HEK293T (cell line): ENCODE data around the gene RAET1L.
"Not testable (repeated sequence)": the region's sequence is repeated elsewhere in the genome, so short reads cannot be mapped to it uniquely, and the experiment has no call there.

Source experiments
- CTCF ChIA-PET: fragments of 350-600 bp; formaldehyde crosslinking; extraction: SDS; loops from one replicate; lab custom pipeline; 2021; ENCODE audit warnings: antibody characterized with exemption, inconsistent platforms; lab: Yijun Ruan, JAX
- POLR2A ChIA-PET: fragments of 350-600 bp; formaldehyde crosslinking; extraction: SDS; loops from one replicate; lab custom pipeline; 2020; ENCODE audit warnings: antibody characterized with exemption, inconsistent platforms; lab: Yijun Ruan, JAX
- DNase-seq: peaks from one replicate; pipeline ENCODE4 v3.0.0; 2012; ENCODE audit warnings: mixed read lengths; ENCODE audit errors: extremely low spot score
- ARNT ChIP-seq: fragments of 450-650 bp; IDR thresholded peaks from 2 replicates; pipeline ENCODE4 v1.6.1; 2017; ENCODE audit warnings: mild to moderate bottlenecking
- BHLHE40 ChIP-seq: fragments of 450-650 bp; IDR thresholded peaks from 2 replicates; pipeline ENCODE4 v1.6.1; 2016; ENCODE audit warnings: mild to moderate bottlenecking, moderate library complexity, borderline replicate concordance
- CTBP1 ChIP-seq: fragments of 450-650 bp; IDR thresholded peaks from 2 replicates; pipeline ENCODE4 v1.6.1; 2016; ENCODE audit warnings: borderline replicate concordance
- ELF4 ChIP-seq: fragments of 450-650 bp; IDR thresholded peaks from 2 replicates; pipeline ENCODE4 v1.6.1; 2017; ENCODE audit warnings: antibody characterized with exemption
- FOXA1 ChIP-seq: fragments of 450-650 bp; IDR thresholded peaks from 2 replicates; pipeline ENCODE4 v1.6.1; 2016; ENCODE audit warnings: mild to moderate bottlenecking
- FOXK2 ChIP-seq: fragments of 450-650 bp; IDR thresholded peaks from 2 replicates; pipeline ENCODE4 v1.6.1; 2016; ENCODE audit warnings: mild to moderate bottlenecking
- FOXM1 ChIP-seq: fragments of 450-650 bp; IDR thresholded peaks from 2 replicates; pipeline ENCODE4 v1.6.1; 2017; ENCODE audit warnings: mild to moderate bottlenecking, borderline replicate concordance
- HDGF ChIP-seq: fragments of 450-650 bp; IDR thresholded peaks from 2 replicates; pipeline ENCODE4 v1.6.1; 2017; ENCODE audit warnings: antibody characterized with exemption, borderline replicate concordance
- L3MBTL2 ChIP-seq: fragments of 450-650 bp; conservative IDR thresholded peaks from 2 replicates; pipeline ENCODE4 v1.6.1; 2016; ENCODE audit warnings: mild to moderate bottlenecking
- LEF1 ChIP-seq: fragments of 450-650 bp; IDR thresholded peaks from 2 replicates; pipeline ENCODE4 v1.6.1; 2017; ENCODE audit warnings: mild to moderate bottlenecking, borderline replicate concordance
- NFRKB ChIP-seq: fragments of 450-650 bp; IDR thresholded peaks from 2 replicates; pipeline ENCODE4 v1.6.1; 2016; ENCODE audit warnings: mild to moderate bottlenecking, moderate library complexity
- SP1 ChIP-seq: fragments of 450-650 bp; IDR thresholded peaks from 2 replicates; pipeline ENCODE4 v1.6.1; 2017
- SUZ12 ChIP-seq: fragments of 450-650 bp; IDR thresholded peaks from 2 replicates; pipeline ENCODE4 v1.6.1; 2016; ENCODE audit warnings: mild to moderate bottlenecking
- TARDBP ChIP-seq: fragments of 450-650 bp; IDR thresholded peaks from 2 replicates; pipeline ENCODE4 v1.6.1; 2016
- ZNF384 ChIP-seq: fragments of 450-650 bp; IDR thresholded peaks from 2 replicates; pipeline ENCODE4 v1.6.1; 2016
- TF ChIP-seq, protein P1 (sequence below): fragments of 450-650 bp; IDR thresholded peaks from 2 replicates; pipeline ENCODE4 v1.6.1; 2016

RAET1L gene

DNA sequence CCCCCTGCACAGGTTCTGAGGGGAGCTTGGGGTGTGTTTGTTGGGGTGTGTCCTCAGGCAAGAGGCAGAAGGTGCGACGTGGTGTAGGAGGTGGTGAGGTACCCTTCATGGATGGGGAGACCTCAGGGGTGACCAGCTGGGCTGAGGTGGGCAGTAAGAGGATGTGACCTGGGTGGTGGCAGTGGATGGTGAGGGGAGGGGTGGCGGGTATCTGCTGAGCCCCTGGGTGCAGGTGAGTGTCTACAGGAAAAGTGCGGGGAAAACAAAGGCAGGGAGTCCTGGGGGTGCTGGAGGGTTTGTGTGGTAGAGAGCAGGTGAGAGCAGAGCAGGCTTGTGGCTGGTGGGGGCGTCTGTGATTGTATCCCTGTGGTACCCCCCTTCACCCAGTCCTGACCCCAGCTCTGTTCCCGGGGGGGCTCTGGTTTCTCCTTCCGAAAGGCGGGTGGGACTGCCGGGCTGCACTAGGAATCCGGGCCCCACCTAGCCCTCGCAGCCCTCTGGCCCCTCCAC is 631 bp downstream of the RAET1L start:
- ChIA-PET CTCF (interaction anchor here (1.1 kb wide), 1 partner anchor 18 kb away, joined by 4 read pairs; no protein-coding TSS in a partner anchor), POLR2A (no interaction called here)
- no peak for DNase-seq
- TF ChIP-seq ARNT = no peak
- no peak for TF ChIP-seq SUZ12
- no peak for TF ChIP-seq FOXK2
- no peak for TF ChIP-seq ZNF384
- TF ChIP-seq L3MBTL2 = no peak
- TF ChIP-seq ELF4 = no peak
- no peak for TF ChIP-seq FOXA1
- no peak for TF ChIP-seq HDGF
- no peak for TF ChIP-seq NFRKB
- TF ChIP-seq SP1 = no peak
- no peak for TF ChIP-seq FOXM1
- TF ChIP-seq, protein P1, sequence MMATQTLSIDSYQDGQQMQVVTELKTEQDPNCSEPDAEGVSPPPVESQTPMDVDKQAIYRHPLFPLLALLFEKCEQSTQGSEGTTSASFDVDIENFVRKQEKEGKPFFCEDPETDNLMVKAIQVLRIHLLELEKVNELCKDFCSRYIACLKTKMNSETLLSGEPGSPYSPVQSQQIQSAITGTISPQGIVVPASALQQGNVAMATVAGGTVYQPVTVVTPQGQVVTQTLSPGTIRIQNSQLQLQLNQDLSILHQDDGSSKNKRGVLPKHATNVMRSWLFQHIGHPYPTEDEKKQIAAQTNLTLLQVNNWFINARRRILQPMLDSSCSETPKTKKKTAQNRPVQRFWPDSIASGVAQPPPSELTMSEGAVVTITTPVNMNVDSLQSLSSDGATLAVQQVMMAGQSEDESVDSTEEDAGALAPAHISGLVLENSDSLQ = no peak
- no peak for TF ChIP-seq CTBP1
- TF ChIP-seq LEF1 = no peak
- TF ChIP-seq TARDBP = no peak

DNA sequence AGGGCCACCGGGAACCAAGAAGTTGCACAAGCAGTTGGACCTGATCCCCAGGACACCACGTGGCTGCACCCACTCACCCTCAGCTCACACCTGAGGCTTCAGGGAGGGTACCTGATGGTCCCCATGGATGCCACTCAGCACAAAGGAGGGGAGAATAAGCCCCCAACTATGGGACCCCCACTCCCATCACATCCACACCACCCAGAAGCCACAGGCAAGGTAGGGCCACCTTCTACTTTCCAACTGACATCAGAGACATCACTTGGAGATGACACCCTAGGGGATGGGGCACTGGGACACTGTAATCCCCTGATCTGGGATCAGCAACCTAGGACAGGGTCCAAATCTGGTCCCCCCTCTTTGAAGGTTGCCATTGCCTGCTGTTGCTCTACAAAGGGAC is 1.3 kb downstream of the RAET1L start:
- DNase-seq, POLR2A ChIA-PET, CTCF ChIA-PET: not testable (repeated sequence)

DNA sequence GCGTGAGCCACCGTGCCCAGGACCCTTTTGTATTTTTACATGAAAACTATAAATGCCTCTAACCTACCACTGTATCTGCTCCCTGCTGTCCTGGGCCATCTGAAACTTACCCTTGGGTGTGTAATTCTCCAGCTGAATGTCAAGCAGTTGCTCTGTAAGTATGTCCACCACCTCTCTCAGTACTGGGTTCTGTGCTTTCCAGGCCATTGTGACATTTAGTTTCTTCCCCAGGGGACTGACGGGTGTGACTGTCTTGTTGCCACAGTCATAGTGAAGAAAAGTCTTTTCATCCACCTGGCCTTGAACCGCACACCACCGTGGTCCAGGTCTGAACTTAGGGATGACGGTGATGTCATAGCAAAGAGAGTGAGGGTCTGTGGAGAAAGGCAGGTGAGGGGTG is 3.5 kb downstream of the RAET1L start:
- DNase-seq, CTCF ChIA-PET, POLR2A ChIA-PET: not testable (repeated sequence)

DNA sequence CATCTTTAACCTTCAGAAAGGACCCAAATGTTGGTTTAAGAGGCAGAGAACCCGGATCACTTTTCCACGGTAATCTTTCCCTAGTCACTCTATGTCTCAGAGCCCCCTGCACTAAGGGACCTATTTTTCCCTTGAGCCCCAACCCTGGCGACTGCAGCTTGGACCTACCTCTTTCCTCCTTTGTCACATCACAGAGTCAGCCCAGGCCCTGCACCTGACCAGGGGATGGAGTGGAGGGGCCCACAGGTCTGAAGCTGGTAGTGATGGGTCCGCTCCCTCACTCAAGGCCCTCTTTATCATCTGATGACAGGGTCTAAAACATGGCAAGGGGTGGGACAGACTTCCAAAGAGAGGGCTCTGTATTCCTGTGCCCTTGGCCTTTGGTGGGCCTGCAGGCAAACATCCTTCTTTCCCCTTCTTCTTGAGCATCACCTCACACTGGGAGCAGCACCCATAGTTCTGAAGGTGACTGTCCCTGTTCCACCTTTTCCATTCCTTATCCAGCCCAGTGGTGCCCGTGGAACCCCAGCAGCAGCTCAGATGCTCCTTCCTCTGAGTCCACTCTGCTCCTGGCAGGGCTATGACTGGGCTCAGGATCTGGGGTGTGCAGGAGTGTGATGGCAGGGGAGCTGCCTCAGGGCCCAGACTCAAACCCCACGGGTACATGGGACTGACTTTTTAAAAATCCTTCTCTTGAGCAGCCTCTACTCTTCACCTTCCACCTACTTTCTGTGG is 6.3 kb downstream of the RAET1L start:
- TF ChIP-seq SUZ12 (no peak), FOXM1 (no peak), BHLHE40 (no peak), NFRKB (no peak), FOXA1 (no peak), LEF1 (no peak), ELF4 (no peak), SP1 (no peak), TARDBP (no peak), ZNF384 (no peak), L3MBTL2 (no peak), ARNT (no peak)
- ChIA-PET CTCF (no interaction called here), POLR2A (no interaction called here)
- no peak for DNase-seq

DNA sequence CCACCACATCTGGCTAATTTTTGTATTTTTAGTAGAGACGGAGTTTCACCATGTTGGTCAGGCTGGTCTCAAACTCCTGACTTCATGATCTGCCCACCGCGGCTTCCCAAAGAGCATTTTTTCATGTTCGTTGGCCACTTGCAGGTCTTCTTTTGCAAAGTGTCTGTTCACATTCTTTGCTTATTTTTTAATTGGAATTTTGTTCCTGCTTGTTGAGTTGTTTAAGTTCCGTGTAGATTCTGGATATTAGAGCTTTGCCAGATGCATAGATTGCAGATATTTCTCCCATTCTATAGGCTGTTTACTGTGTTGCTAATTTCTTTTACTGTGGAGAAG is 8.2 kb downstream of the RAET1L start:
- ChIA-PET CTCF (interaction anchor here (0.7 to 1.2 kb wide), 4 partner anchors 76 to 749 kb away, joined by 3 read pairs; no protein-coding TSS in a partner anchor), POLR2A (interaction anchor here (0.9 kb wide), 1 partner anchor 82 kb away, joined by 3 read pairs; no protein-coding TSS in a partner anchor)
- not testable (repeated sequence) for DNase-seq

DNA sequence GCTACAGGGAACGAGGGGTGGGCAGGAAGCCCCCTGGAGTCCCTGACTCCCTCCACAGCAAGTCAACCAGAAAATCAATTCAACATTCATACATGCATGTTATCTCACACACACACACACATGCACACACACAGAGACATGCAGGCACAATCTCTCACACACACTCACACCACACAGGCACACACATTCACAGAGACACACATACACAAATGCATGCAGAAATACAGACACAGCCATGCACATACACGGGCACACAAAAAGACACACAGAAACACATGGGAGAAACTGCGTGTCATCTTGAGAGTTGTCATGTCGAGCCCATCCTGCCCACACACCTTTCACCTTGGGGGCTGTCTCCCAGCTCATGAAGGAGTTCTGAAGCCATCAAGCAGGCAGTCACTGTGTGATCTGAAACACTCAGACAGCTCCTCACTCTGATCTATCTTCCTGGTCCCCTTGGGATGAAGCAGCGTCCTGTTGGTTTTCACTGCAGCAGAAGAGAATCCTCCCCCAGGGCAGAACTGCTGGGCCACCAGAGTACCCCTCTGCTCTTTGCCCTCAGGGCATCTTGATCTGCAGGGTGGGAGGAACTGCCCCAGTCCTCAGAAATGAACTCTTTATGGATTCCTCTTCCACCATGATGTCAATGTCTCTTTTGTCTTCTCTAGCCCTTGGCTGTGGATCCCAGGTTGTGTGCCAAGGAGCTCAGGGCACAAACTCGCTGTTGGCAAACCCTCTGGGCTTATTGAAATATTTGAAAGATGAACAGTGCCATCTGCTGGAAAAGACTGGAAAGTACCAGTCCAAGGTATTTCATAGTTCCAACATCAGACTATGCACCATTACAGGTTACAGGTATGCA is 8.8 kb downstream of the RAET1L start:
- peak; percentile 67 for DNase-seq
- ChIA-PET POLR2A (interaction anchor here (0.9 kb wide), 1 partner anchor 82 kb away, joined by 3 read pairs; no protein-coding TSS in a partner anchor), CTCF (interaction anchor here (0.9 to 1.2 kb wide), 3 partner anchors 76 to 85 kb away, joined by 3 read pairs; no protein-coding TSS in a partner anchor)
- TF ChIP-seq SUZ12 (no peak), LEF1 (no peak), NFRKB (no peak), FOXK2 (no peak), L3MBTL2 (no peak), ZNF384 (no peak), FOXA1 (no peak), FOXM1 (no peak), BHLHE40 (no peak), ARNT (no peak), ELF4 (no peak), TARDBP (no peak)

DNA sequence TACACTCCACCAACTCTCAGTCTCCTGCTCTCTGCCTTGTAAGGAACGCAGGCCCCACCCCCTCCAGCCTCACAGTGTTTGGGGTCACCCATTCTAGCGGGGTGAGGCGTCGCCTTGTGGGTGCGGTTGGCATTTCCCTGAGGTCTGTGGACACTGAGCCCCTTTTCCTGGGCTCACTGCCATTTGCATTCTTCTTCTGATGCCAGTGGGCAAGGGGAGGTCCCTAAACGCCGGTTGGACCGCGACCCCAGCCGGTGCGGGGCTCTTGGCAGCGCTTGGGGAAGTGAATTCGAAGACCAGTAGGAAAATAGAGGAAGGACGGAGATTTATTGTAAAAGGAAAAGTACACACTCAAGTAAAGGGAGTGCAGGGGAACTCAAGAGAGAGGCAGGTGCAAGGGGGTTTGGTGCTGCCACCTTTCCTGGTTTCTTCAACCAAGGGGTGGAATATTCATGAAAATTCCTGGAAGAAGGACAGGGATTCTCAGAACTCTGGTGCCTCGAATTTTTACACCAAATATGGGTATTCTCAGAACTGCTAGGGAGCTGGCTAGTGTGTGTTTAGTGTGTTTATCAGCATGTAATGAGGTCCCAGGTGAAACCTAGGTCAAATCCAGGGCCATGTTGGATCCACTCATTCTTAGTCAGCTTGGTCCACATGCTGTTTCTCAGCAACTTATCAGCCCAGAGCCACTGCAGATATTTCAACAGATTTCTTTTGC is 9.9 kb downstream of the RAET1L start:
- DNase-seq, CTCF ChIA-PET, POLR2A ChIA-PET: not testable (repeated sequence)

DNA sequence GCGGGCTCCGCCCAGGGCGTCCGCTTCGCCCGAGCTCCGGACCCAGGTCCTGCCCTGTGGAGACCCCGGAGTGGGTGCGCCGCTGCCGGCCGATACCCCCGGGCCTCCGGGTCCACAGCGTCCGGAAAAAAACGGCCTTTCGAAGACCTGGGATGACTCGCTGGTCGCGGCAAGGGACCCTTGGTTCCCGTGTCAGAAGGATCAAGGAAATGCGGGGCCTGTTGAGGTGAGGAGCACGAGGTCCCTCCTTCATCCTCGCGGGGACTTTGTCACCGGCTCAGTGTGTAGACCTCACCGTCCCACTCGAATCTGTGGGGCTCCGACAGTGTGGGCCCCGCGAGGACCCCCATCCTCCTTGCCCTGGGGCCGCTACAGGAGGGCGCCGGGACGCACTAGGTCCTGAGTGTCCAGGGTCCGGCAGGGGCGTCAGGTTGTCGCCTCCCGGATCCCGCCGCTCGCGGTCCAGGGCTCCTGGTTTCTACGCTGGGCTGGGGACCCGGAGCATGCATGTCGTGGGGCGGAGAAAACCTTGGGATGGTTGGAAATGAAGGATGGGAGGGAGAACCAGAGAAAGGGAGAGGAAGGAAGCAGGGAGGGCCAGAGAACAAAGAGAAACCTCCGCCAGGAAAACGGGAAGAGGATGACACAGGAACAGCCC is 10.6 kb downstream of the RAET1L start:
- POLR2A ChIA-PET, CTCF ChIA-PET, DNase-seq: not testable (repeated sequence)

DNA sequence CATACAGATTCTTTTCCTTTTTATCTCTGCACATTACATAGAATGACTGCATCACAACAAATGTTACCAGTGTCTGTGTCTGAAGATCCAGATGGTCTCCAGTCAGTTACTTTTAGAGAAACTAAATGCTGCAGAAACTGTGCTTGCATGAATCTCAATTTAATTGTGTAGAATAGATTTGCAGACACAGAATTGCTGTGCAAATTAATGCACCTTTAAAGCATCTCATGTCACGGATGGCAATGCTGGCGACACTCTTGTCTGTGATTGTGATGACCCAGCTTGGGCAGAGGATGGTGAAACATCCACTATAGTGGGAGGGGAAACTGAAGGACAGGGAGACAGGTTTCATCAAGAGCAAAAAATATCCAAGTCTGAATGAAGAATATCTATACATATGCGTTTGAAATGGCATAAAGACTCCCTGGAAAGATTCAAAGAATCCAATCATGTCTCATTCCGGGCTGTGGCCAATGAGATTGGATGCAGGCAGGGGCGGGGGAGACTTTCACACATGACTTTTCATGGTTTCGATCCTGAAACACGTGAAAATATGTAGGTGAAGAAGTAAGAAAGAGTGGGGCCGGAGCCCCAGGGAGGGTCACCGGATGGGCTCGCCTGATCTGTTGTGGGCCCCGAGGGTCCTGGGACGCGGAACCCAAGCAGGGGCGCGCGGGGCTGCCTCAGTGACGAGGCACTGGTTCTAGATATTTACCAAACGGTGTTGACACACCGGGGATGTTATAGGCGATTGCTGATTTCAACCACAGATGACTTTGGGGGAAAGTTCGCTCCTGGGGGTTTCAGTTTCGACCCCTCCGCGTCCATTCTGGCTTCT is 11.3 kb downstream of the RAET1L start:
- CTCF ChIA-PET, POLR2A ChIA-PET, DNase-seq: not testable (repeated sequence)

DNA sequence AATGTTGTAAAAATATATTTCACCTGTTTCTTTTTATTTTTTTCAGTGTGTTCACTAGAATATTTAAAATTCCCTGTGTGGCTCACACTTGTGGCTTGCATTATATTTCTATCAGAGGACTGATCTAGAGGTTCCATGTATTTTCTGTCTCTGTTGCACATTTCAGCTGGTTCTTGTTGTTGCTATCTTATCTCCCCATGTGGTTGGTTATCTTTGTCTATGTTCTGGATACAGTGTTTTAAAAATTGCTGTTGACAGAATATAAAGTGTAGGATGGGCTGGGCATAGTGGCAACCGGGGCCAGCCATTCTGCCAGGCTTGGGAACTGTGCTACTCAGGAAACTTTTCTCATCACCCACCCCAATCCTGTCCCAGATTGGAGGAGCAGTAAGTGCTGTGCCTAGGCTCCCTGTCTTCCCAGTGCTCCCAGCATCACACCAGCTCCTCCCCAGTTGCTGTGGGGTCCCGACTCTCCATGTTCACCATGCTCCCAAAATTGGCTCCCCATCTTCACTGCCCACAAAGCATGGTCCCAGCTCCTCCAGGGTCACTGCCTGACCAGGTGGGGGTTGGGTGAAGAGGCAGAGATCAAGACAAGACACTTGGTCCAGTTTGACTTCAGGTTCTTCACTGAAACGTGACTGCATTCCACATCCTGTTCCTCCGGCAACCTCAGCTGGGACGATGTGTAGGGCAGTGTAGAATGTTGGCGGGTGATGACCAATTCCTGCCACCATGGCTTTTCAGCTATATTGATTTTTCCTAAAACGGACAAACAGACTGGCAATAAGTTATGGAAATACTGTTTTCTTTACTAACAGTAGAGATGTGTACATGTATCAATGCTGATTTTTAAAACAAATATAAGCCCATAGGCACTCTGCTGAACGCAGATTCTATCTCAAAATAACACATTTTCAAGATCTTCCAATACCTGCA is 12.2 kb downstream of the RAET1L start:
- CTCF ChIA-PET, DNase-seq, POLR2A ChIA-PET: not testable (repeated sequence)
